Measurements from ENCODE around the gene FGF7. TPM values are rescaled to one million over a fixed set of nuclear protein-coding genes. Genes with fewer than 3 reads are reported as not detected.
A peak's percentile ranks its signal among the peaks of the same experiment; 100 is the strongest.

The FGF7 gene
- total and polyA plus RNA-seq, 9 of the 15 experiments (the other 6 are each of a cell fraction or from before 2014, with no cell fraction given): not detected

- TF ChIP-seq SNAPC5 (CRISPR knock-in tag; IDR thresholded peaks at IDR 0.05) (no peak), PRPF4 (IDR thresholded peaks at IDR 0.05; ENCODE audit: insufficient read depth, low read depth, low read length, poor library complexity, severe bottlenecking) (no peak), HNRNPH1 (optimal IDR thresholded peaks at IDR 0.05; ENCODE audit: low read depth, low read length) (no peak), ETV1 (tag; conservative IDR thresholded peaks at IDR 0.05; ENCODE audit: low read depth) (no peak), RBM14 (IDR thresholded peaks at IDR 0.05; ENCODE audit: borderline replicate concordance, insufficient read depth, low read depth, low read length) (no peak), RBM15 (IDR thresholded peaks at IDR 0.05; ENCODE audit: insufficient read depth, low read length) (no peak), MGA (IDR thresholded peaks at IDR 0.05) (no peak), ETV6 (IDR thresholded peaks at IDR 0.05; ENCODE audit: borderline replicate concordance in 1 of 2, low read depth in 2 of 2, low read length in 1 of 2) (no peak), ETV6 (CRISPR knock-in tag; IDR thresholded peaks at IDR 0.05; ENCODE audit: borderline replicate concordance) (no peak), CC2D1A (IDR thresholded peaks at IDR 0.05) (peak; percentile 68; the same call in 1 of the 2 replicates), DEAF1 (CRISPR knock-in tag; IDR thresholded peaks at IDR 0.05) (peak; percentile 71), TCF7L2 (IDR thresholded peaks at IDR 0.05; ENCODE audit: low read depth, low read length) (no peak), TAF9B (IDR thresholded peaks at IDR 0.05; ENCODE audit: partially characterized antibody) (no peak), PHB2 (IDR thresholded peaks at IDR 0.05; ENCODE audit: low read depth) (no peak), ATF7 (IDR thresholded peaks at IDR 0.05) (no peak)
Measured at GRCh38 chr15:49421991-49422390, 1.1 kb upstream of the FGF7 start (continued).
